ENCODE results near the gene NHLRC1. TPM values are rescaled to one million over a fixed set of nuclear protein-coding genes. Genes with fewer than 3 reads are reported as not detected.

Gene NHLRC1
- total and polyA plus RNA-seq, 2 of the 8 experiments (the other 6 are each of a cell fraction or from before 2014, with no cell fraction given) = 0.57 to 0.58 TPM

- Histone ChIP-seq H3K36me3 (ENCODE audit: control insufficient read depth in 2 of 4, insufficient read depth in 4 of 4, low read length in 3 of 4) (no peaks in the 10 kb centered on the region), H2AFZ (ENCODE audit: low read length) (no peak overlapping the region), H4K91ac (replicated peaks; ENCODE audit: insufficient read length, low read length) (no peak overlapping the region), H2BK120ac (replicated peaks; ENCODE audit: low read depth, low read length) (no peak overlapping the region), H3K4me3 (ENCODE audit: extremely low read depth in 1 of 4, insufficient read depth in 2 of 4, low read depth in 3 of 4, low read length in 4 of 4) (no peak overlapping the region), H3K79me2 (ENCODE audit: control insufficient read depth in 1 of 2, insufficient read depth in 2 of 2, low read length in 2 of 2) (no peaks in the 10 kb centered on the region), H3K23me2 (ENCODE audit: low read depth, low read length) (peaks cover 3% of the 10 kb centered on the region; the same call in 1 of the 2 replicates), H2BK20ac (ENCODE audit: low read length) (no peak overlapping the region), H4K5ac (ENCODE audit: insufficient read length, low read depth, low read length) (no peak overlapping the region), H3K4ac (replicated peaks; ENCODE audit: insufficient read length, low read depth, low read length) (no peak overlapping the region), H3K18ac (ENCODE audit: extremely low read depth, low read length) (no peak overlapping the region), H2BK12ac (ENCODE audit: low read depth, low read length) (no peak overlapping the region), H2AK5ac (ENCODE audit: low read depth, low read length) (no peak overlapping the region), H3K4me1 (replicated peaks in 1 of 4; ENCODE audit: control insufficient read depth in 3 of 4, insufficient read depth in 4 of 4, low read length in 3 of 4) (peaks cover 0 to 7% (median 3%) of the 10 kb centered on the region in 4 experiments; a peak in 4 of 7 replicates), H3K9me3 (ENCODE audit: insufficient read depth in 2 of 2, low read depth in 1 of 2, low read length in 1 of 2) (peaks cover 0 to 4% of the 10 kb centered on the region in 2 experiments; a peak in 1 of 4 replicates), H3K4me2 (ENCODE audit: insufficient read depth in 1 of 2, low read depth in 2 of 2, low read length in 2 of 2) (no peak overlapping the region), H3K9ac (replicated peaks in 1 of 4; ENCODE audit: extremely low read depth in 1 of 4, low read depth in 3 of 4, low read length in 3 of 4) (no peak overlapping the region), H3K27ac (ENCODE audit: low read depth, low read length) (no peak overlapping the region), H3K56ac (replicated peaks; ENCODE audit: insufficient read length, low read depth, low read length) (no peak overlapping the region), H3K79me1 (ENCODE audit: low read depth, low read length) (no peaks in the 10 kb centered on the region), H2BK5ac (ENCODE audit: low read depth, low read length) (no peak overlapping the region), H3K27me3 (replicated peaks in 1 of 4; ENCODE audit: control insufficient read depth in 3 of 4, extremely low read depth in 1 of 4, insufficient read depth in 3 of 4, low read length in 3 of 4) (peaks cover 0 to 20% (median 12%) of the 10 kb centered on the region in 4 experiments; a peak in 5 of 7 replicates), H3K14ac (ENCODE audit: insufficient read length) (no peak overlapping the region), H4K20me1 (replicated peaks in 1 of 2; ENCODE audit: control insufficient read depth in 1 of 2, insufficient read depth in 2 of 2, low read length in 2 of 2) (no peaks in the 10 kb centered on the region), H2BK15ac (ENCODE audit: low read length) (no peak overlapping the region), H3K23ac (ENCODE audit: insufficient read length) (no peak overlapping the region), H4K8ac (ENCODE audit: extremely low read depth, insufficient read depth, low read length) (no peak overlapping the region)
- WGBS, 2 experiments (ENCODE audit: extremely low coverage in 1 of 2, insufficient coverage in 1 of 2, insufficient read length in 1 of 2, insufficient replicate concordance in 2 of 2, low coverage in 1 of 2, low lambda C conversion rate in 2 of 2, missing lambda C conversion rate in 1 of 2) = 94% methylated on average over 3 of the region's 3 CpGs; no CpG with 5 or more reads in 1 of the 2 experiments
- ChIA-PET POLR2A (ENCODE audit: partially characterized antibody) (interaction anchor here (1.6 kb wide), 1 partner anchor 15 kb away, joined by 3 read pairs; no protein-coding TSS in a partner anchor), CTCF (ENCODE audit: partially characterized antibody) (interaction anchor here (1.0 to 1.3 kb wide), 2 partner anchors 19 to 22 kb away, joined by 3 read pairs; no protein-coding TSS in a partner anchor)
- FAIRE-seq = no peak
- TF ChIP-seq SP2 (IDR thresholded peaks at IDR 0.05; ENCODE audit: low read length) (no peak), HDAC6 (IDR thresholded peaks at IDR 0.05; ENCODE audit: low read depth, low read length) (no peak), JUN (IDR thresholded peaks at IDR 0.05; ENCODE audit: low read depth, low read length) (no peak)
- no peak for DNase-seq (ENCODE audit: low read depth in 1 of 2, low spot score in 2 of 2)
Observed at GRCh38 chr6:18118330-18118729, 4.1 kb downstream of the NHLRC1 start.
